ENCODE results near the gene VSIR.

Gene VSIR

DNA sequence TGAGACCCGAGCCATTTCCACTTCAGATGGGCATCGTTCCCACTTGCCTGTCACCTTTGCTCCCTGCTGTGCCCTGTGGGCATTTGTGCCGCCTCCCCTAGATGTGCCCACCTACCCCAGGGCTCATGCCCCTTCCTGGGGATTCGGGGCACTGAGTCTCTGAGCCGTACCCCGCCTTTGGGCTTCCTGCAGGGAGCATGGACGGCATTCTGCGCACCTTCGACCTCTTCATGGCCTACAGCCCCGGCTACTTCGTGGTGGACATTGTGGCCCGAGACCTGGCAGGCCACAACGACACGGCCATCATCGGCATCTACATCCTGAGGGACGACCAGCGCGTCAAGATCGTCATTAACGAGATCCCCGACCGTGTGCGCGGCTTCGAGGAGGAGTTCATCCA, 36.3 kb upstream of the VSIR start:
- no peak overlapping the region for H3K9ac ChIP-seq (ENCODE audit: low read depth, low read length, poor library complexity, severe bottlenecking)
- no peaks in the 10 kb centered on the region for H3K4me1 ChIP-seq (ENCODE audit: insufficient read depth, low read length, poor library complexity, severe bottlenecking)
- no peaks in the 10 kb centered on the region for H4K20me1 ChIP-seq (ENCODE audit: insufficient read depth, low read length, poor library complexity, severe bottlenecking)
- no peaks in the 10 kb centered on the region for H3K27me3 ChIP-seq (ENCODE audit: insufficient read depth, low read length, poor library complexity, severe bottlenecking)
- no peak overlapping the region for H3K4me2 ChIP-seq (ENCODE audit: low read depth, low read length, poor library complexity, severe bottlenecking)
- no peaks in the 10 kb centered on the region for H3K9me2 ChIP-seq (replicated peaks; ENCODE audit: low read depth, low read length)
- TF ChIP-seq, protein P1, sequence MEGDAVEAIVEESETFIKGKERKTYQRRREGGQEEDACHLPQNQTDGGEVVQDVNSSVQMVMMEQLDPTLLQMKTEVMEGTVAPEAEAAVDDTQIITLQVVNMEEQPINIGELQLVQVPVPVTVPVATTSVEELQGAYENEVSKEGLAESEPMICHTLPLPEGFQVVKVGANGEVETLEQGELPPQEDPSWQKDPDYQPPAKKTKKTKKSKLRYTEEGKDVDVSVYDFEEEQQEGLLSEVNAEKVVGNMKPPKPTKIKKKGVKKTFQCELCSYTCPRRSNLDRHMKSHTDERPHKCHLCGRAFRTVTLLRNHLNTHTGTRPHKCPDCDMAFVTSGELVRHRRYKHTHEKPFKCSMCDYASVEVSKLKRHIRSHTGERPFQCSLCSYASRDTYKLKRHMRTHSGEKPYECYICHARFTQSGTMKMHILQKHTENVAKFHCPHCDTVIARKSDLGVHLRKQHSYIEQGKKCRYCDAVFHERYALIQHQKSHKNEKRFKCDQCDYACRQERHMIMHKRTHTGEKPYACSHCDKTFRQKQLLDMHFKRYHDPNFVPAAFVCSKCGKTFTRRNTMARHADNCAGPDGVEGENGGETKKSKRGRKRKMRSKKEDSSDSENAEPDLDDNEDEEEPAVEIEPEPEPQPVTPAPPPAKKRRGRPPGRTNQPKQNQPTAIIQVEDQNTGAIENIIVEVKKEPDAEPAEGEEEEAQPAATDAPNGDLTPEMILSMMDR (conservative IDR thresholded peaks at IDR 0.05; ENCODE audit: low read length) = no peak
- no peak overlapping the region for H2AFZ ChIP-seq (ENCODE audit: low read length)
- H3F3A ChIP-seq (ENCODE audit: low read depth) = no peaks in the 10 kb centered on the region
- no peaks in the 10 kb centered on the region for H3K9me3 ChIP-seq (ENCODE audit: insufficient read depth, low read depth, low read length)
- H3K36me3 ChIP-seq (ENCODE audit: insufficient read depth, low read length) = no peaks in the 10 kb centered on the region
- no peaks in the 10 kb centered on the region for H3K79me2 ChIP-seq (ENCODE audit: insufficient read depth, low read length)
- no peak overlapping the region for H3K4me3 ChIP-seq (ENCODE audit: low read length, poor library complexity, severe bottlenecking)

- Histone ChIP-seq H3K4me1 (ENCODE audit: insufficient read depth, low read length, poor library complexity, severe bottlenecking) (no peaks in the 10 kb centered on the region), H3K27me3 (ENCODE audit: insufficient read depth, low read length, poor library complexity, severe bottlenecking) (no peaks in the 10 kb centered on the region), H3K4me3 (ENCODE audit: low read length, poor library complexity, severe bottlenecking) (no peak overlapping the region), H3K4me2 (ENCODE audit: low read depth, low read length, poor library complexity, severe bottlenecking) (no peak overlapping the region), H3K79me2 (ENCODE audit: insufficient read depth, low read length) (no peaks in the 10 kb centered on the region), H3F3A (ENCODE audit: low read depth) (no peaks in the 10 kb centered on the region), H3K9me3 (ENCODE audit: insufficient read depth, low read depth, low read length) (no peaks in the 10 kb centered on the region), H3K9ac (ENCODE audit: low read depth, low read length, poor library complexity, severe bottlenecking) (no peak overlapping the region), H3K36me3 (ENCODE audit: insufficient read depth, low read length) (no peaks in the 10 kb centered on the region), H2AFZ (ENCODE audit: low read length) (no peak overlapping the region), H4K20me1 (ENCODE audit: insufficient read depth, low read length, poor library complexity, severe bottlenecking) (no peaks in the 10 kb centered on the region), H3K9me2 (replicated peaks; ENCODE audit: low read depth, low read length) (no peaks in the 10 kb centered on the region)
- TF ChIP-seq EZH2phosphoT487 (IDR thresholded peaks at IDR 0.05; ENCODE audit: borderline replicate concordance) = no peak
- TF ChIP-seq, protein P1 (conservative IDR thresholded peaks at IDR 0.05; ENCODE audit: low read length) = no peak
Observed at GRCh38 chr10:71807557-71808510, 34.5 kb upstream of the VSIR start.

GRCh38 chr10:71806704-71807556, 33.6 kb upstream of the VSIR start:
- Histone ChIP-seq H3K4me1 (ENCODE audit: insufficient read depth, low read length, poor library complexity, severe bottlenecking) (no peaks in the 10 kb centered on the region), H3K4me2 (ENCODE audit: low read depth, low read length, poor library complexity, severe bottlenecking) (no peak overlapping the region), H3K36me3 (ENCODE audit: insufficient read depth, low read length) (no peaks in the 10 kb centered on the region), H4K20me1 (ENCODE audit: insufficient read depth, low read length, poor library complexity, severe bottlenecking) (no peaks in the 10 kb centered on the region), H3F3A (ENCODE audit: low read depth) (no peaks in the 10 kb centered on the region), H3K9ac (ENCODE audit: low read depth, low read length, poor library complexity, severe bottlenecking) (no peak overlapping the region), H3K9me3 (ENCODE audit: insufficient read depth, low read depth, low read length) (no peaks in the 10 kb centered on the region), H2AFZ (ENCODE audit: low read length) (no peak overlapping the region), H3K79me2 (ENCODE audit: insufficient read depth, low read length) (no peaks in the 10 kb centered on the region), H3K9me2 (replicated peaks; ENCODE audit: low read depth, low read length) (no peaks in the 10 kb centered on the region), H3K4me3 (ENCODE audit: low read length, poor library complexity, severe bottlenecking) (no peak overlapping the region), H3K27me3 (ENCODE audit: insufficient read depth, low read length, poor library complexity, severe bottlenecking) (no peaks in the 10 kb centered on the region)
- TF ChIP-seq, protein P1 (conservative IDR thresholded peaks at IDR 0.05; ENCODE audit: low read length) = no peak
- no peak for TF ChIP-seq EZH2phosphoT487 (IDR thresholded peaks at IDR 0.05; ENCODE audit: borderline replicate concordance)
